NCI-H187 treated with DMSO at 0.1 percent for 48 hours (cell line): ENCODE results near the gene ZFHX3.

Experiments used
- DNase-seq: peaks from one replicate; lab custom pipeline; 2025; lab: John Stamatoyannopoulos, UW

Gene ZFHX3

GRCh38 chr16:72847187-72848027 lies 200.5 kb downstream of the ZFHX3 start:
- no peak for DNase-seq

- DNase-seq = no peak
Observed at GRCh38 chr16:72846594-72846993, 201.3 kb downstream of the ZFHX3 start.

- DNase-seq = no peak
Observed at GRCh38 chr16:72845322-72846020, 202.5 kb downstream of the ZFHX3 start.

- no peak for DNase-seq
Observed at GRCh38 chr16:72844225-72844920, 203.6 kb downstream of the ZFHX3 start.

GRCh38 chr16:72841506-72841905 lies 206.4 kb downstream of the ZFHX3 start:
- no peak for DNase-seq

GRCh38 chr16:72840631-72841381 lies 207.1 kb downstream of the ZFHX3 start:
- no peak for DNase-seq

- DNase-seq = no peak
Observed at GRCh38 chr16:72838951-72839350, 209.0 kb downstream of the ZFHX3 start.

- DNase-seq = no peak
Observed at GRCh38 chr16:72838586-72838910, 209.4 kb downstream of the ZFHX3 start.

GRCh38 chr16:72837846-72838585 lies 209.9 kb downstream of the ZFHX3 start:
- DNase-seq = no peak

- DNase-seq = no peak
Observed at GRCh38 chr16:72836985-72837384, 210.9 kb downstream of the ZFHX3 start.

- DNase-seq = no peak
Observed at GRCh38 chr16:72836181-72836580, 211.7 kb downstream of the ZFHX3 start.

GRCh38 chr16:72835086-72835485 lies 212.8 kb downstream of the ZFHX3 start:
- DNase-seq = no peak

GRCh38 chr16:72834499-72834898 lies 213.4 kb downstream of the ZFHX3 start:
- no peak for DNase-seq

GRCh38 chr16:72833969-72834368 lies 214.0 kb downstream of the ZFHX3 start:
- no peak for DNase-seq

GRCh38 chr16:72833482-72833881 lies 214.4 kb downstream of the ZFHX3 start:
- no peak for DNase-seq

GRCh38 chr16:72832621-72833248 lies 215.2 kb downstream of the ZFHX3 start:
- DNase-seq = no peak

GRCh38 chr16:72829846-72830775 lies 217.8 kb downstream of the ZFHX3 start:
- DNase-seq = no peak

- no peak for DNase-seq
Observed at GRCh38 chr16:72827866-72828265, 220.1 kb downstream of the ZFHX3 start.

GRCh38 chr16:72825912-72826621 lies 221.9 kb downstream of the ZFHX3 start:
- no peak for DNase-seq
